Measurements from ENCODE around the gene BAIAP2. TPM values are rescaled to one million over a fixed set of nuclear protein-coding genes. Genes with fewer than 3 reads are reported as not detected.

BAIAP2 gene
- total RNA-seq, 1 donor from 2014 or later = 113 TPM

GRCh38 chr17:81100668-81101067 lies 65.7 kb downstream of the BAIAP2 start:
- no peak for TF ChIP-seq POLR2A (IDR thresholded peaks at IDR 0.05)
- no peak for DNase-seq (ENCODE audit: extremely low spot score in 2 of 2)
- Histone ChIP-seq H3K27ac (no peak overlapping the region), H3K4me3 (no peak overlapping the region), H3K27me3 (no peaks in the 10 kb centered on the region), H3K36me3 (peaks cover 0 to 38% of the 10 kb centered on the region in 2 donors), H3K4me1 (peaks cover 29% of the 10 kb centered on the region), H3K9me3 (no peaks in the 10 kb centered on the region)
- intact Hi-C loops (cut with DNase I) = loop anchor here (2.0 to 10.0 kb wide), 2 partner anchors 110 to 656 kb away; partner anchors contain the start of gene CHMP6

GRCh38 chr17:81101614-81102306 lies 66.8 kb downstream of the BAIAP2 start:
- Histone ChIP-seq H3K4me1 (peaks cover 18% of the 10 kb centered on the region), H3K9me3 (no peaks in the 10 kb centered on the region), H3K4me3 (no peak overlapping the region), H3K27me3 (no peaks in the 10 kb centered on the region), H3K36me3 (peaks cover 0 to 41% of the 10 kb centered on the region in 2 donors), H3K27ac (no peak overlapping the region)
- TF ChIP-seq POLR2A (IDR thresholded peaks at IDR 0.05) (no peak), POLR2AphosphoS5 (IDR thresholded peaks at IDR 0.05; ENCODE audit: insufficient read depth in 1 of 2, low read depth in 1 of 2) (peak; percentile 27 to 48)
- TF ChIP-seq, protein P1, sequence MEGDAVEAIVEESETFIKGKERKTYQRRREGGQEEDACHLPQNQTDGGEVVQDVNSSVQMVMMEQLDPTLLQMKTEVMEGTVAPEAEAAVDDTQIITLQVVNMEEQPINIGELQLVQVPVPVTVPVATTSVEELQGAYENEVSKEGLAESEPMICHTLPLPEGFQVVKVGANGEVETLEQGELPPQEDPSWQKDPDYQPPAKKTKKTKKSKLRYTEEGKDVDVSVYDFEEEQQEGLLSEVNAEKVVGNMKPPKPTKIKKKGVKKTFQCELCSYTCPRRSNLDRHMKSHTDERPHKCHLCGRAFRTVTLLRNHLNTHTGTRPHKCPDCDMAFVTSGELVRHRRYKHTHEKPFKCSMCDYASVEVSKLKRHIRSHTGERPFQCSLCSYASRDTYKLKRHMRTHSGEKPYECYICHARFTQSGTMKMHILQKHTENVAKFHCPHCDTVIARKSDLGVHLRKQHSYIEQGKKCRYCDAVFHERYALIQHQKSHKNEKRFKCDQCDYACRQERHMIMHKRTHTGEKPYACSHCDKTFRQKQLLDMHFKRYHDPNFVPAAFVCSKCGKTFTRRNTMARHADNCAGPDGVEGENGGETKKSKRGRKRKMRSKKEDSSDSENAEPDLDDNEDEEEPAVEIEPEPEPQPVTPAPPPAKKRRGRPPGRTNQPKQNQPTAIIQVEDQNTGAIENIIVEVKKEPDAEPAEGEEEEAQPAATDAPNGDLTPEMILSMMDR (IDR thresholded peaks at IDR 0.05) = peak; percentile 95 to 99 (median 99)
- intact Hi-C loops (cut with DNase I) = loop anchor here (2.0 to 10.0 kb wide), 2 partner anchors 111 to 657 kb away; partner anchors contain the start of gene CHMP6
- no peak for DNase-seq (ENCODE audit: extremely low spot score in 2 of 2)

- Histone ChIP-seq H3K27ac (no peak overlapping the region), H3K4me3 (no peak overlapping the region), H3K36me3 (peaks cover 0 to 46% of the 10 kb centered on the region in 2 donors), H3K9me3 (no peaks in the 10 kb centered on the region), H3K4me1 (peaks cover 12% of the 10 kb centered on the region), H3K27me3 (no peaks in the 10 kb centered on the region)
- TF ChIP-seq POLR2AphosphoS5 (IDR thresholded peaks at IDR 0.05; ENCODE audit: insufficient read depth in 1 of 2, low read depth in 1 of 2) (no peak), POLR2A (IDR thresholded peaks at IDR 0.05) (no peak)
- TF ChIP-seq, protein P1 (IDR thresholded peaks at IDR 0.05) = no peak
- intact Hi-C loops (cut with DNase I) = loop anchor here (10.0 kb wide), 1 partner anchor 658 kb away; no protein-coding TSS in a partner anchor
- no peak for DNase-seq (ENCODE audit: extremely low spot score in 2 of 2)
These were observed 67.4 kb downstream of the BAIAP2 start for GRCh38 chr17:81102352-81102751.

- intact Hi-C loops (cut with DNase I) = loop anchor here (10.0 kb wide), 1 partner anchor 658 kb away; no protein-coding TSS in a partner anchor
- H3K27me3 ChIP-seq = no peaks in the 10 kb centered on the region
- peaks cover 0 to 46% of the 10 kb centered on the region in 2 donors for H3K36me3 ChIP-seq
These were observed 67.9 kb downstream of the BAIAP2 start for GRCh38 chr17:81102869-81103268.

DNA sequence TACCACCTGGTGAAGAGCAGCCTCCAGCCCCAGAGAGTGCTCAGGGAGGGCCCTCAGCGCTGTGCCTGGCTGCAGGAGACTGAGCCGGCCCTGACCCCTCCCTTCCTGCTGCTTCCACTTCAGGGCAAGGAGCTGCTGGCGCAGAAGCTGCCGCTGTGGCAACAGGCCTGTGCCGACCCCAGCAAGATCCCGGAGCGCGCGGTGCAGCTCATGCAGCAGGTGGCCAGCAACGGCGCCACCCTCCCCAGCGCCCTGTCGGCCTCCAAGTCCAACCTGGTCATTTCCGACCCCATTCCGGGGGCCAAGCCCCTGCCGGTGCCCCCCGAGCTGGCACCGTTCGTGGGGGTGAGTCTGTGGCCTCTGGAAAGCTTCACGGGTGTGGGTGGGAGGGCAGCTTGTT lies 68.4 kb downstream of the BAIAP2 start:
- Histone ChIP-seq H3K4me3 (no peak overlapping the region), H3K27me3 (no peaks in the 10 kb centered on the region), H3K4me1 (peaks cover 2% of the 10 kb centered on the region), H3K9me3 (no peaks in the 10 kb centered on the region), H3K36me3 (peaks cover 0 to 46% of the 10 kb centered on the region in 2 donors), H3K27ac (no peak overlapping the region)
- intact Hi-C loops (cut with DNase I) = loop anchor here (10.0 kb wide), 1 partner anchor 659 kb away; no protein-coding TSS in a partner anchor
- no peak for DNase-seq (ENCODE audit: extremely low spot score in 2 of 2)
- TF ChIP-seq, protein P1 (IDR thresholded peaks at IDR 0.05) = no peak
- TF ChIP-seq POLR2AphosphoS5 (IDR thresholded peaks at IDR 0.05; ENCODE audit: insufficient read depth in 1 of 2, low read depth in 1 of 2) (no peak), POLR2A (IDR thresholded peaks at IDR 0.05) (no peak)

More at GRCh38 chr17:81102869-81103268, 67.9 kb downstream of the BAIAP2 start:
- Histone ChIP-seq H3K4me3 (no peak overlapping the region), H3K27ac (no peak overlapping the region), H3K4me1 (peaks cover 7% of the 10 kb centered on the region), H3K9me3 (no peaks in the 10 kb centered on the region)
- TF ChIP-seq POLR2AphosphoS5 (IDR thresholded peaks at IDR 0.05; ENCODE audit: insufficient read depth in 1 of 2, low read depth in 1 of 2) (no peak), POLR2A (IDR thresholded peaks at IDR 0.05) (no peak)
- TF ChIP-seq, protein P1 (IDR thresholded peaks at IDR 0.05) = no peak
- no peak for DNase-seq (ENCODE audit: extremely low spot score in 2 of 2)
